H1 (cell line): Measurements from ENCODE around the gene SPDEF. TPM values are rescaled to one million over a fixed set of nuclear protein-coding genes. Genes with fewer than 3 reads are reported as not detected.
A peak's percentile ranks its signal among the peaks of the same experiment; 100 is the strongest.

Experiments used
- CTCF ChIA-PET: fragments of 300-600 bp; sonication (Branson Sonifier 250); formaldehyde crosslinking; loops from one replicate; lab custom pipeline; 2021; ENCODE audit not compliant: partially characterized antibody; lab: Charles Lee
- POLR2A ChIA-PET: fragments of 300-600 bp; sonication (Branson Sonifier 250); formaldehyde crosslinking; loops from one replicate; lab custom pipeline; 2021; ENCODE audit warnings: inconsistent platforms; ENCODE audit not compliant: partially characterized antibody; lab: Charles Lee
- DNase-seq, 2 experiments: peaks; one replicate each; pipeline versions ENCODE4 v3.0.0 to v3.0.0-alpha.2; 2010 to 2022; ENCODE audit warnings: low spot score in 2 of 2, low read depth in 1 of 2, mixed read lengths in 1 of 2
- FAIRE-seq: peaks from 2 replicates; lab custom pipeline; 2011; peaks lifted over from hg19 to GRCh38; lab: Jason Lieb, UNC
- H2AFZ ChIP-seq: 2 replicates; pipeline ENCODE4 v1.8.1; 2012; ENCODE audit warnings: low read length, inconsistent platforms
- H2AK5ac ChIP-seq: 2 replicates; pipeline ENCODE4 v1.6.1; 2013; ENCODE audit warnings: low read depth, low read length
- H2BK120ac ChIP-seq: replicated peaks from 2 replicates; pipeline ENCODE3; 2013; ENCODE audit warnings: low read depth, low read length, inconsistent platforms
- H2BK12ac ChIP-seq: 2 replicates; pipeline ENCODE4 v1.6.1; 2013; ENCODE audit warnings: low read depth, low read length
- H2BK15ac ChIP-seq: 2 replicates; pipeline ENCODE4 v1.6.1; 2013; ENCODE audit warnings: low read length
- H2BK20ac ChIP-seq: 2 replicates; pipeline ENCODE4 v1.6.1; 2013; ENCODE audit warnings: low read length
- H2BK5ac ChIP-seq: 2 replicates; pipeline ENCODE4 v1.6.1; 2013; ENCODE audit warnings: low read depth, low read length
- H3K14ac ChIP-seq: 2 replicates; pipeline ENCODE4 v1.6.1; 2013; ENCODE audit warnings: inconsistent platforms; ENCODE audit not compliant: insufficient read length
- H3K18ac ChIP-seq: 2 replicates; pipeline ENCODE4 v1.6.1; 2013; ENCODE audit warnings: low read length; ENCODE audit errors: extremely low read depth
- H3K23ac ChIP-seq: 2 replicates; pipeline ENCODE4 v1.6.1; 2013; ENCODE audit warnings: inconsistent platforms; ENCODE audit not compliant: insufficient read length
- H3K23me2 ChIP-seq: 2 replicates; pipeline ENCODE4 v1.6.1; 2013; ENCODE audit warnings: low read depth, low read length
- H3K27ac ChIP-seq: 2 replicates; pipeline ENCODE4 v1.6.1; 2011; ENCODE audit warnings: low read depth, low read length, inconsistent platforms
- H3K27me3 ChIP-seq, 4 experiments: replicated peaks in 1 of 4; 1 replicate in 1 of 4; 2 replicates in 3 of 4; pipeline versions ENCODE4 v1.6.1 to v1.8.1; 2011 to 2013; ENCODE audit warnings: low read length in 3 of 4, mild to moderate bottlenecking in 3 of 4, inconsistent platforms in 2 of 4, mixed read lengths in 2 of 4, moderate library complexity in 1 of 4; ENCODE audit not compliant: control insufficient read depth in 3 of 4, insufficient read depth in 3 of 4; ENCODE audit errors: extremely low read depth in 1 of 4
- H3K36me3 ChIP-seq, 4 experiments: 2 replicates each; pipeline versions ENCODE4 v1.6.1 to v1.8.1; 2011 to 2013; ENCODE audit warnings: mild to moderate bottlenecking in 4 of 4, low read length in 3 of 4, moderate library complexity in 2 of 4, control low read depth in 1 of 4, inconsistent platforms in 1 of 4; ENCODE audit not compliant: insufficient read depth in 4 of 4, control insufficient read depth in 2 of 4
- H3K4ac ChIP-seq: replicated peaks from 2 replicates; pipeline ENCODE3; 2013; ENCODE audit warnings: low read length, low read depth, mixed read lengths, inconsistent platforms; ENCODE audit not compliant: insufficient read length
- H3K4me1 ChIP-seq, 4 experiments: replicated peaks in 1 of 4; 1 replicate in 1 of 4; 2 replicates in 3 of 4; pipeline versions ENCODE4 v1.6.1 to v1.8.1; 2011 to 2013; ENCODE audit warnings: low read length in 3 of 4, inconsistent platforms in 2 of 4, mixed read lengths in 1 of 4; ENCODE audit not compliant: insufficient read depth in 4 of 4, control insufficient read depth in 3 of 4
- H3K4me2 ChIP-seq, 2 experiments: 2 replicates each; pipeline versions ENCODE4 v1.6.1 to v1.8.1; 2011 to 2013; ENCODE audit warnings: low read depth in 2 of 2, low read length in 2 of 2, control low read depth in 1 of 2, inconsistent platforms in 1 of 2, mild to moderate bottlenecking in 1 of 2; ENCODE audit not compliant: insufficient read depth in 1 of 2
- H3K4me3 ChIP-seq, 4 experiments: fragments of 200-600, 300-600 bp in 1 of 4; sonication (generic), shearing (Covaris generic), sonication (Bioruptor Twin) in 1 of 4; 2 replicates each; pipeline versions ENCODE4 v1.5.1 to v1.8.1; 2011 to 2016; ENCODE audit warnings: low read length in 4 of 4, low read depth in 3 of 4, control low read depth in 2 of 4, inconsistent platforms in 2 of 4, mild to moderate bottlenecking in 2 of 4, mixed read lengths in 1 of 4, moderate library complexity in 1 of 4; ENCODE audit not compliant: insufficient read depth in 2 of 4; ENCODE audit errors: extremely low read depth in 1 of 4
- H3K56ac ChIP-seq: replicated peaks from 2 replicates; pipeline ENCODE3; 2013; ENCODE audit warnings: low read depth, mild to moderate bottlenecking, mixed read lengths, low read length, inconsistent platforms; ENCODE audit not compliant: insufficient read length
- H3K79me1 ChIP-seq: 2 replicates; pipeline ENCODE4 v1.6.1; 2013; ENCODE audit warnings: low read depth, low read length, control low read depth
- H3K79me2 ChIP-seq, 2 experiments: 2 replicates each; pipeline versions ENCODE4 v1.6.1 to v1.8.1; 2012 to 2013; ENCODE audit warnings: low read length in 2 of 2, mild to moderate bottlenecking in 2 of 2, inconsistent platforms in 1 of 2; ENCODE audit not compliant: insufficient read depth in 2 of 2, control insufficient read depth in 1 of 2
- H3K9ac ChIP-seq, 4 experiments: replicated peaks in 1 of 4; 1 replicate in 1 of 4; 2 replicates in 3 of 4; pipeline versions ENCODE4 v1.6.1 to v1.8.1; 2011 to 2013; ENCODE audit warnings: low read depth in 3 of 4, low read length in 3 of 4, control low read depth in 2 of 4, mild to moderate bottlenecking in 2 of 4, moderate library complexity in 2 of 4, inconsistent platforms in 1 of 4; ENCODE audit errors: extremely low read depth in 1 of 4
- H3K9me3 ChIP-seq, 2 experiments: 2 replicates each; pipeline versions ENCODE4 v1.6.1 to v1.8.1; 2012 to 2013; ENCODE audit warnings: mild to moderate bottlenecking in 2 of 2, moderate library complexity in 2 of 2, control low read depth in 1 of 2, inconsistent platforms in 1 of 2, low read depth in 1 of 2, low read length in 1 of 2, mixed read lengths in 1 of 2; ENCODE audit not compliant: insufficient read depth in 2 of 2
- H4K20me1 ChIP-seq, 2 experiments: replicated peaks in 1 of 2; 2 replicates each; pipeline versions ENCODE3 to v1.8.1; 2011 to 2013; ENCODE audit warnings: inconsistent platforms in 2 of 2, low read length in 2 of 2, mild to moderate bottlenecking in 1 of 2; ENCODE audit not compliant: insufficient read depth in 2 of 2, control insufficient read depth in 1 of 2
- H4K5ac ChIP-seq: 2 replicates; pipeline ENCODE4 v1.6.1; 2013; ENCODE audit warnings: low read length, low read depth, mixed read lengths, inconsistent platforms; ENCODE audit not compliant: insufficient read length
- H4K8ac ChIP-seq: 2 replicates; pipeline ENCODE4 v1.8.0; 2013; ENCODE audit warnings: mild to moderate bottlenecking, moderate library complexity, low read length, inconsistent platforms; ENCODE audit not compliant: insufficient read depth; ENCODE audit errors: extremely low read depth
- H4K91ac ChIP-seq: replicated peaks from 2 replicates; pipeline ENCODE3; 2013; ENCODE audit warnings: low read length, mixed read lengths, inconsistent platforms; ENCODE audit not compliant: insufficient read length
- EZH2 ChIP-seq: fragments of 200-600 bp; sonication (generic); IDR thresholded peaks from 2 replicates; pipeline ENCODE4 v1.7.1; 2012; ENCODE audit warnings: low read depth, mild to moderate bottlenecking, moderate library complexity, low read length, inconsistent platforms; ENCODE audit not compliant: severe bottlenecking
- SRF ChIP-seq: IDR thresholded peaks from 2 replicates; pipeline ENCODE4 v1.6.1; 2011; ENCODE audit warnings: mild to moderate bottlenecking, low read depth, low read length, moderate library complexity
- WGBS, 2 experiments: shearing (Covaris generic) in 1 of 2; methylation state at CpG; one replicate each; pipeline versions ENCODE4 v1.1.6 to v1.1.7; 2013 to 2015; ENCODE audit warnings: low lambda C conversion rate in 2 of 2, mixed read lengths in 2 of 2, inconsistent platforms in 1 of 2, low coverage in 1 of 2, missing lambda C conversion rate in 1 of 2; ENCODE audit not compliant: insufficient replicate concordance in 2 of 2, insufficient coverage in 1 of 2, insufficient read length in 1 of 2; ENCODE audit errors: extremely low coverage in 1 of 2, missing lambda C conversion rate in 1 of 2; 5-methylcytosine and 5-hydroxymethylcytosine counted together
- polyA plus RNA-seq, 7 experiments: library from polyadenylated mRNA; depleted of rRNA in 3 of 7; stranded (reverse) in 5 of 7; unstranded in 2 of 7; fragments of >200 nt in 5 of 7; fragments of 200-250 nt in 2 of 7; gene quantifications; 1 replicate in 5 of 7; 2 replicates in 1 of 7; 4 replicates in 1 of 7; pipeline versions ENCODE4 v1.2.1 to v1.2.3, GENCODE V29; 2011 to 2013; ENCODE audit warnings: missing spikeins in 2 of 7, mixed read lengths in 2 of 7
- total RNA-seq: library from RNA; stranded (reverse); fragmentation: NEBNext Ultra II Directional; extraction: Animal tissue kit (Norgen Biotek cat#: 25700); gene quantifications from 2 replicates; pipeline ENCODE4 v1.2.1, GENCODE V29; 2021

SPDEF gene
- total and polyA plus RNA-seq, 2 of the 8 experiments (the other 6 are each of a cell fraction or from before 2014, with no cell fraction given), result 0.15 to 0.30 TPM

- Histone ChIP-seq H3K4me1 (peaks cover 0 to 17% (median 9%) of the 10 kb centered on the region in 4 experiments; a peak in 5 of 7 replicates), H3K27me3 (peaks cover 0 to 6% (median 1%) of the 10 kb centered on the region in 4 experiments; a peak in 2 of 7 replicates), H3K56ac (no peak overlapping the region), H3K79me1 (peaks cover 3% of the 10 kb centered on the region; the same call in 1 of the 2 replicates), H3K4ac (no peak overlapping the region), H4K20me1 (peaks cover 0 to 4% of the 10 kb centered on the region in 2 experiments), H3K36me3 (no peaks in the 10 kb centered on the region), H4K8ac (0 out of 2 replicates have a peak overlapping the region, but pooled peaks have one; percentile 6), H3K4me3 (peak overlapping the region in 3 of 4 experiments; percentile 63 to 70 (median 65); a peak in 4 of 8 replicates), H2AK5ac (no peak overlapping the region), H3K27ac (no peak overlapping the region), H3K79me2 (no peaks in the 10 kb centered on the region), H2BK20ac (0 out of 2 replicates have a peak overlapping the region, but pooled peaks have one; percentile 61), H2BK5ac (0 out of 2 replicates have a peak overlapping the region, but pooled peaks have one; percentile 18), H3K23ac (no peak overlapping the region), H3K23me2 (peaks cover 12% of the 10 kb centered on the region), H2BK15ac (0 out of 2 replicates have a peak overlapping the region, but pooled peaks have one; percentile 29), H3K14ac (no peak overlapping the region), H3K4me2 (peak overlapping the region; percentile 62 to 83), H2AFZ (no peak overlapping the region), H2BK12ac (peak overlapping the region; percentile 39; the same call in 1 of the 2 replicates), H4K91ac (no peak overlapping the region), H3K9me3 (no peaks in the 10 kb centered on the region), H2BK120ac (no peak overlapping the region), H3K18ac (no peak overlapping the region), H3K9ac (no peak overlapping the region), H4K5ac (no peak overlapping the region)
- 77% methylated on average over 12 of the region's 13 CpGs; no CpG with 5 or more reads in 1 of the 2 experiments for WGBS, 2 experiments
- TF ChIP-seq SRF (no peak), EZH2 (peak; percentile 7)
- no peak for DNase-seq
- FAIRE-seq, result no peak
- ChIA-PET POLR2A (interaction anchor here (0.8 to 2.7 kb wide), 8 partner anchors 11 to 279 kb away, joined by 3 to 15 read pairs (median 3); partner anchors contain the start of genes HMGA1 and PACSIN1), CTCF (interaction anchor here (1.1 to 4.5 kb wide), 8 partner anchors 10 to 266 kb away, joined by 3 to 23 read pairs (median 6); partner anchors contain the start of gene SMIM29)
These were observed 40.4 kb downstream of the SPDEF start for GRCh38 chr6:34515473-34516387.
